IMR-90 (cell line): ENCODE measurements around the gene WBP1L. TPM values are rescaled to one million over a fixed set of nuclear protein-coding genes. Genes with fewer than 3 reads are reported as not detected.
A peak's percentile ranks its signal among the peaks of the same experiment; 100 is the strongest.

ENCODE experiments used
- ATAC-seq: fragments of 200-7000 bp; cut with Tn5 transposase; 2 replicates; pipeline ENCODE4 v1.9.1; 2020; ENCODE audit warnings: low read depth, mild to moderate bottlenecking, moderate library complexity
- BruUV-seq: library from RNA; stranded (reverse); fragments of 400-500 nt; replicated peaks from 2 replicates; lab custom pipeline; 2021; lab: Mats Ljungman, UMichigan
- CTCF ChIA-PET: fragments of 300-600 bp; formaldehyde crosslinking; extraction: SDS; loops from one replicate; lab custom pipeline; 2021; ENCODE audit warnings: antibody characterized with exemption; lab: Yijun Ruan, JAX
- POLR2A ChIA-PET: fragments of 300-600 bp; sonication (Branson Sonifier 250); formaldehyde crosslinking; loops from one replicate; lab custom pipeline; 2022; ENCODE audit warnings: antibody characterized with exemption; ENCODE audit not compliant: unreplicated experiment; lab: Charles Lee
- DNase-seq: peaks from one replicate; pipeline ENCODE4 v3.0.0; 2013
- H2AFZ ChIP-seq: replicated peaks from 2 replicates; pipeline ENCODE3; 2013; ENCODE audit warnings: low read length, mild to moderate bottlenecking; ENCODE audit not compliant: poor library complexity
- H2AK5ac ChIP-seq: 2 replicates; pipeline ENCODE4 v1.6.1; 2013; ENCODE audit warnings: low read depth, low read length, inconsistent platforms
- H2AK9ac ChIP-seq: replicated peaks from 2 replicates; pipeline ENCODE3; 2013; ENCODE audit warnings: mild to moderate bottlenecking, low read depth, low read length, moderate library complexity; ENCODE audit not compliant: poor library complexity
- H2BK120ac ChIP-seq: 2 replicates; pipeline ENCODE4 v1.6.1; 2013; ENCODE audit warnings: low read depth, low read length, inconsistent platforms
- H2BK15ac ChIP-seq: 3 replicates; pipeline ENCODE4 v1.6.1; 2013; ENCODE audit warnings: low read depth, low read length, inconsistent platforms
- H2BK20ac ChIP-seq: 2 replicates; pipeline ENCODE4 v1.6.1; 2013; ENCODE audit warnings: low read depth, mild to moderate bottlenecking, inconsistent platforms, low read length, moderate library complexity
- H2BK5ac ChIP-seq: 2 replicates; pipeline ENCODE4 v1.6.1; 2013; ENCODE audit warnings: mild to moderate bottlenecking, low read depth, low read length, inconsistent platforms; ENCODE audit not compliant: poor library complexity, severe bottlenecking
- H3K14ac ChIP-seq: replicated peaks from 2 replicates; pipeline ENCODE4 v1.6.1; 2013; ENCODE audit warnings: low read depth, low read length, inconsistent platforms
- H3K18ac ChIP-seq: 2 replicates; pipeline ENCODE4 v1.6.1; 2013; ENCODE audit warnings: low read depth, low read length, control low read depth
- H3K23ac ChIP-seq: 2 replicates; pipeline ENCODE4 v1.6.1; 2013; ENCODE audit warnings: low read depth, low read length, inconsistent platforms
- H3K27ac ChIP-seq: 2 replicates; pipeline ENCODE4 v1.5.1; 2013; ENCODE audit warnings: mild to moderate bottlenecking, control low read depth, low read length; ENCODE audit not compliant: insufficient read depth
- H3K27me3 ChIP-seq: 2 replicates; pipeline ENCODE4 v1.6.1; 2013; ENCODE audit warnings: low read length; ENCODE audit not compliant: control insufficient read depth, insufficient read depth
- H3K36me3 ChIP-seq: 2 replicates; pipeline ENCODE4 v1.6.1; 2013; ENCODE audit warnings: low read length, mixed read lengths; ENCODE audit not compliant: control insufficient read depth, insufficient read depth
- H3K4ac ChIP-seq: 2 replicates; pipeline ENCODE4 v1.6.1; 2013; ENCODE audit warnings: low read depth, low read length, inconsistent platforms
- H3K4me1 ChIP-seq: 2 replicates; pipeline ENCODE4 v1.6.1; 2013; ENCODE audit warnings: low read length, mixed read lengths; ENCODE audit not compliant: control insufficient read depth, insufficient read depth
- H3K4me2 ChIP-seq: 2 replicates; pipeline ENCODE4 v1.6.1; 2013; ENCODE audit warnings: low read depth, mild to moderate bottlenecking, control low read depth, low read length, moderate library complexity
- H3K4me3 ChIP-seq: 2 replicates; pipeline ENCODE4 v1.5.1; 2013; ENCODE audit warnings: low read depth, mild to moderate bottlenecking, control low read depth, low read length, moderate library complexity; ENCODE audit not compliant: insufficient read depth
- H3K56ac ChIP-seq: 2 replicates; pipeline ENCODE4 v1.6.1; 2013; ENCODE audit warnings: low read length, inconsistent platforms; ENCODE audit not compliant: insufficient read depth; ENCODE audit errors: extremely low read depth
- H3K79me1 ChIP-seq, 2 experiments: 2 replicates each; pipeline ENCODE4 v1.6.1; 2013; ENCODE audit warnings: low read length in 2 of 2, inconsistent platforms in 1 of 2, low read depth in 1 of 2
- H3K9ac ChIP-seq: 2 replicates; pipeline ENCODE4 v1.6.1; 2013; ENCODE audit warnings: low read depth, low read length, control low read depth
- H3K9me1 ChIP-seq: 2 replicates; pipeline ENCODE4 v1.6.1; 2013; ENCODE audit warnings: low read length, inconsistent platforms; ENCODE audit not compliant: insufficient read depth
- H3K9me3 ChIP-seq: 2 replicates; pipeline ENCODE4 v1.6.1; 2013; ENCODE audit warnings: low read length; ENCODE audit not compliant: control insufficient read depth, insufficient read depth
- H4K20me1 ChIP-seq: 2 replicates; pipeline ENCODE4 v1.6.1; 2013; ENCODE audit warnings: low read length, inconsistent platforms; ENCODE audit not compliant: insufficient read depth
- H4K5ac ChIP-seq: 2 replicates; pipeline ENCODE4 v1.6.1; 2013; ENCODE audit warnings: mild to moderate bottlenecking, low read depth, low read length, control low read depth
- H4K8ac ChIP-seq, 2 experiments: 2 replicates each; pipeline ENCODE4 v1.6.1; 2013; ENCODE audit warnings: low read depth in 2 of 2, low read length in 2 of 2, control low read depth in 1 of 2, inconsistent platforms in 1 of 2
- H4K91ac ChIP-seq: 2 replicates; pipeline ENCODE4 v1.6.1; 2013; ENCODE audit warnings: low read depth, low read length, inconsistent platforms; ENCODE audit not compliant: insufficient read depth
- BHLHE40 ChIP-seq: fragments of 150-350 bp; IDR thresholded peaks from 2 replicates; pipeline ENCODE4 v1.6.1; 2016; ENCODE audit warnings: mild to moderate bottlenecking, low read depth, low read length
- RFX5 ChIP-seq: IDR thresholded peaks from 2 replicates; pipeline ENCODE4 v1.8.0; 2012; ENCODE audit warnings: low read depth, mild to moderate bottlenecking, low read length, moderate library complexity
- WGBS, 2 experiments: methylation state at CpG; one replicate each; pipeline versions ENCODE4 v1.1.5 to v1.1.7; 2013; ENCODE audit warnings: missing lambda C conversion rate in 2 of 2; ENCODE audit not compliant: insufficient read length in 1 of 2; ENCODE audit errors: extremely low coverage in 2 of 2; 5-methylcytosine and 5-hydroxymethylcytosine counted together
- dilution Hi-C: fragments of 300-500 bp; cut with HindIII; formaldehyde crosslinking; loops from one replicate; pipeline ENCODE4 v1.14.3; 2018; ENCODE audit warnings: low sequenced_read_pairs; ENCODE audit not compliant: unreplicated experiment
- in situ Hi-C: fragments of 300-500 bp; cut with MboI; formaldehyde crosslinking; loops from 3 replicates; pipeline ENCODE4 v1.14.3; 2019; ENCODE audit warnings: low sequenced_read_pairs, inconsistent platforms, mixed read lengths
- intact Hi-C: fragments of 100-400 bp; cut with micrococcal nuclease; formaldehyde crosslinking; loops from 2 replicates; pipeline ENCODE4 v1.10.0; 2022
- polyA plus RNA-seq, 3 experiments: library from polyadenylated mRNA; depleted of rRNA; stranded (reverse); fragments of >200 nt; gene quantifications; 2 replicates each; pipeline ENCODE4 v1.2.3, GENCODE V29; 2012; ENCODE audit warnings: low replicate concordance in 1 of 3
- total RNA-seq: library from RNA; depleted of rRNA; stranded (reverse); fragments of >200 nt; gene quantifications from 2 replicates; pipeline ENCODE4 v1.2.3, GENCODE V29; 2012

Gene WBP1L
- total and polyA plus RNA-seq, 2 of the 4 experiments (the other 2 are of a cell fraction): 20.7 to 31.0 TPM

- Histone ChIP-seq H2BK20ac (peak overlapping the region; percentile 14; the same call in 1 of the 2 replicates), H3K23ac (peak overlapping the region; percentile 94), H2BK120ac (peak overlapping the region; percentile 51), H2BK5ac (peak overlapping the region; percentile 84), H3K36me3 (no peaks in the 10 kb centered on the region), H2AFZ (peak overlapping the region; percentile 90), H3K9ac (peak overlapping the region; percentile 93), H3K4me2 (peak overlapping the region; percentile 94), H3K4me3 (peak overlapping the region; percentile 77), H2AK9ac (peak overlapping the region; percentile 100), H4K5ac (peak overlapping the region; percentile 21), H3K27me3 (no peaks in the 10 kb centered on the region), H4K91ac (peak overlapping the region; percentile 56), H4K20me1 (peaks cover 22% of the 10 kb centered on the region; the same call in 1 of the 2 replicates), H4K8ac (peak overlapping the region; percentile 75 to 82), H2AK5ac (peak overlapping the region; percentile 99), H3K18ac (peak overlapping the region; percentile 10; the same call in 1 of the 2 replicates), H3K79me1 (peaks cover 24 to 47% of the 10 kb centered on the region in 2 experiments), H3K56ac (peak overlapping the region; percentile 53), H3K4ac (peak overlapping the region; percentile 93), H3K27ac (peak overlapping the region; percentile 86), H3K4me1 (no peaks in the 10 kb centered on the region), H3K9me3 (no peaks in the 10 kb centered on the region), H3K9me1 (peaks cover 16% of the 10 kb centered on the region; the same call in 1 of the 2 replicates), H3K14ac (peak overlapping the region; percentile 97), H2BK15ac (peak overlapping the region; percentile 15; the same call in 1 of the 3 replicates)
- TF ChIP-seq BHLHE40: no peak
- no peak for TF ChIP-seq RFX5
- ATAC-seq (0 out of 2 replicates have a peak, but pooled peaks have one; percentile 7), DNase-seq (peak; percentile 16)
- BruUV-seq: no TSS peak
- WGBS, 2 experiments: 0% methylated on average over 5 of the region's 9 CpGs; no CpG with 5 or more reads in 1 of the 2 experiments
- dilution Hi-C loops: no loop called here
- ChIA-PET CTCF (interaction anchor here (2.1 kb wide), 1 partner anchor 9 kb away, joined by 10 read pairs; no protein-coding TSS in a partner anchor), POLR2A (interaction anchor here (0.8 kb wide), 1 partner anchor 19 kb away, joined by 3 read pairs; no protein-coding TSS in a partner anchor)
- in situ Hi-C loops: no loop called here
- intact Hi-C loops: loop anchor here (5.0 kb wide), 1 partner anchor 38 kb away; no protein-coding TSS in a partner anchor
These were observed 765 bp downstream of the WBP1L start for GRCh38 chr10:102744374-102745051.
